ENCODE measurements around the gene SRM.

SRM gene

DNA sequence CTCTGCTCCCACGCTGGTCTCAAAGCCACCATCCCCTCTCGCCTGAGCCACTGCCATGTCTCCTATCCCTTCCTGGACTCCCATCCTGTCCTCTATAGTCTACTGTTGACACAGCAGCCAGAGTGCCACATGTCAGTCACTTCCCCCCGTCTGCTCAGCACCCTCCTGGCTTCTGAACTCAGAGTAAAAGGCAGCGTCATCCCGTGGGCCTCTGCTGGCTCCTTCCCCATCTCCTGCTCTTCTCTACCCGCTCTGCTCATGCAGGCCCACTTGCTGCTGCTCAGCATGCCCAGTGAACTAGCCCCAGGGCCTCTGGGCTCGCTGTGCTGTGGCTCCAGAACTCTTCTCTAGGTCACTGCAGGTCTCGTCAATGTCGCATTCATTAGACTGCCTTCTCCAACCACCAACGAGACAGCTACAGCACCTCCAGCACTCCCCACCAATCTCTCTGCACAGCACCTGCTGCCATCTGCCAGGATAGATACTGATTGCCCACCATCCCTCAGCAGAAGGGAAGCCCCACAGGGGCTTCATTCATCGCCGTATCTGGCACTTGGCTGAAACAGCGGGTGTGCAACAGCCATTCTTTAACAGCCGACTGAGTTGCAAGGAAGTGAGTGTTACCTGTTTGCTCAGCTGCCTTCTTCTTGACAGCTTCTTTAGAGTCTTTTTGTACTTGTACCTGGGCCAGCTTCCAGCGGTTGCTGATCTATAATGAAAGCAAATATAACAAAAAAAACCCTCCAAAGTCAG lies 11.8 kb upstream of the SRM start:
- Histone ChIP-seq H3F3A (ENCODE audit: insufficient read depth, low read length) (no peaks in the 10 kb centered on the region), H3K36me3 (ENCODE audit: insufficient read depth, low read length) (peaks cover 91% of the 10 kb centered on the region), H3K79me2 (ENCODE audit: insufficient read depth, low read length) (no peaks in the 10 kb centered on the region), H3K4me3 (ENCODE audit: low read depth, low read length, poor library complexity, severe bottlenecking) (no peak overlapping the region), H4K20me1 (ENCODE audit: insufficient read depth, low read length) (no peaks in the 10 kb centered on the region), H3K4me2 (ENCODE audit: low read length) (no peak overlapping the region), H3K27ac (ENCODE audit: low read depth, low read length, poor library complexity, severe bottlenecking) (peak overlapping the region; percentile 60), H3K9me3 (ENCODE audit: low read length) (no peaks in the 10 kb centered on the region), H3K9me2 (ENCODE audit: low read depth, low read length) (no peaks in the 10 kb centered on the region), H3K4me1 (ENCODE audit: insufficient read depth, low read length, severe bottlenecking) (peaks cover 16% of the 10 kb centered on the region), H3K9ac (ENCODE audit: low read length) (no peak overlapping the region; the same call in 1 of the 2 replicates), H2AFZ (ENCODE audit: low read length) (no peak overlapping the region), H3K27me3 (ENCODE audit: insufficient read depth, low read length) (no peaks in the 10 kb centered on the region)
- TF ChIP-seq, protein P1, sequence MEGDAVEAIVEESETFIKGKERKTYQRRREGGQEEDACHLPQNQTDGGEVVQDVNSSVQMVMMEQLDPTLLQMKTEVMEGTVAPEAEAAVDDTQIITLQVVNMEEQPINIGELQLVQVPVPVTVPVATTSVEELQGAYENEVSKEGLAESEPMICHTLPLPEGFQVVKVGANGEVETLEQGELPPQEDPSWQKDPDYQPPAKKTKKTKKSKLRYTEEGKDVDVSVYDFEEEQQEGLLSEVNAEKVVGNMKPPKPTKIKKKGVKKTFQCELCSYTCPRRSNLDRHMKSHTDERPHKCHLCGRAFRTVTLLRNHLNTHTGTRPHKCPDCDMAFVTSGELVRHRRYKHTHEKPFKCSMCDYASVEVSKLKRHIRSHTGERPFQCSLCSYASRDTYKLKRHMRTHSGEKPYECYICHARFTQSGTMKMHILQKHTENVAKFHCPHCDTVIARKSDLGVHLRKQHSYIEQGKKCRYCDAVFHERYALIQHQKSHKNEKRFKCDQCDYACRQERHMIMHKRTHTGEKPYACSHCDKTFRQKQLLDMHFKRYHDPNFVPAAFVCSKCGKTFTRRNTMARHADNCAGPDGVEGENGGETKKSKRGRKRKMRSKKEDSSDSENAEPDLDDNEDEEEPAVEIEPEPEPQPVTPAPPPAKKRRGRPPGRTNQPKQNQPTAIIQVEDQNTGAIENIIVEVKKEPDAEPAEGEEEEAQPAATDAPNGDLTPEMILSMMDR (IDR thresholded peaks at IDR 0.05; ENCODE audit: low read length), result no peak
- TF ChIP-seq EZH2 (IDR thresholded peaks at IDR 0.05; ENCODE audit: borderline replicate concordance, low read length), result no peak

DNA sequence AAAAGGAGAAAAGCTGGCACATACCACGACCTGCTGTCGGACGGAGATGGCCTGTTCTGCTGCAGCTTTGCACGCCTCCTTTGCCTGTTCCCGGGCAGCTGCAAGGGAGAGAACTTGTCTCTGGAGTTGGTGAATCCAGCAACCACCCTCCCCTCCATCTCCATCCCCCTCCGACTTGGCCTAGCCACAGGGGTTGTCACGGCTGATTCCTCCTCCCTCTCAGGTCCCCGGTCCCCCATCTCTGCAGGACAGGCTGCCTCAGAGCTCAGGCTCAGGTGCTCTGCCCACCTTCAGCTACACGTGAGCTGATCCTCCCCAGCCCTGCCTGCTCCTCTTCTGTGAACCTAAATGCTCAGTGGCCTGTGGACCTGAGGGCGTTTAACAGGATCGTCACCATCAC lies 11.1 kb upstream of the SRM start:
- Histone ChIP-seq H3K9me3 (ENCODE audit: low read length) (no peaks in the 10 kb centered on the region), H3K79me2 (ENCODE audit: insufficient read depth, low read length) (no peaks in the 10 kb centered on the region), H3K36me3 (ENCODE audit: insufficient read depth, low read length) (peaks cover 92% of the 10 kb centered on the region), H3K4me3 (ENCODE audit: low read depth, low read length, poor library complexity, severe bottlenecking) (no peak overlapping the region), H3K4me2 (ENCODE audit: low read length) (no peak overlapping the region), H3K9me2 (ENCODE audit: low read depth, low read length) (no peaks in the 10 kb centered on the region), H3K27ac (ENCODE audit: low read depth, low read length, poor library complexity, severe bottlenecking) (no peak overlapping the region), H4K20me1 (ENCODE audit: insufficient read depth, low read length) (no peaks in the 10 kb centered on the region), H3F3A (ENCODE audit: insufficient read depth, low read length) (no peaks in the 10 kb centered on the region), H3K4me1 (ENCODE audit: insufficient read depth, low read length, severe bottlenecking) (peaks cover 16% of the 10 kb centered on the region), H3K9ac (ENCODE audit: low read length) (no peak overlapping the region), H2AFZ (ENCODE audit: low read length) (no peak overlapping the region), H3K27me3 (ENCODE audit: insufficient read depth, low read length) (no peaks in the 10 kb centered on the region)
- TF ChIP-seq, protein P1 (IDR thresholded peaks at IDR 0.05; ENCODE audit: low read length), result no peak
- TF ChIP-seq EZH2 (IDR thresholded peaks at IDR 0.05; ENCODE audit: borderline replicate concordance, low read length), result no peak

DNA sequence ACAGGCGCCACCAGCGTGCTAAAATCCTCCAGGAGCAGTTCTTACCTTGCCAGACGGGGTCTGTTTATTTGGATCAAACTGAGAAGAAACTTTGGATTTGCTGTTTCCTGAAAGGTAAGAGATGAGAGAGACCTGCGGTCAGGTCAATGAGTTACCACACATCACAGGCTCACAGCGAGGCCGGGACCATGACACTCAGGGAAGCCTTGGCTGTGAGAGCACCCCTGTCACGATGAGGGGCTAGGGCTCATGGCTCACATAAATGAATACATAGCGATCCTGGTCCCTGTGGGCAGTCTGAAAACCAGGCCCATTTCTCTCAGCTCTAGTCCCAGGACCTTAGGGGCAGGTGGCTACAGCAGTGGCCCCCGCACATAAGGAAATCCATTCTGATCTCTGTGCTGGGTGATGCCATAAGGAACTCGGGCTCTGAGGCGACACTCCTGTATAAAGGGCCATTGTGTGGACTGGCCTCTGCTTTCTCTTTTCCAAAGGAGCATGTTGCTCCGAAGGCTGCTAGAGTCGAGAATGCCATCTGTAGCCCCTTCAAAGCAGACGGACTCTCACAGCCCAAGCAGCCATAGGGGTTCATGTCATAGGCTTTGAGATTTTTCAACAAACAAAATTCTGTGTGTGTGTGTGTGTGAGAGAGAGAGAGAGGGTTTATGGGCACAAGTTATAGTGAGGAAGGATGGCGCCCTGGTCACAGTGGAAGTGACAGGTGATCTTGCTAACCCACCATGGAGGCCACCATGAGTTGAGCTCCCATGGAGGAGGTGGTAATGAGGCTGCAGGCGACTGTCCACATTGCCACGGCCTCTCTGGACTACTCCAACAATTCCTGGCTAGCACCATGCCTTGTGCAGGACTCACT lies 9.0 kb upstream of the SRM start:
- Histone ChIP-seq H3K4me1 (ENCODE audit: insufficient read depth, low read length, severe bottlenecking) (peaks cover 16% of the 10 kb centered on the region), H3F3A (ENCODE audit: insufficient read depth, low read length) (no peaks in the 10 kb centered on the region), H2AFZ (ENCODE audit: low read length) (no peak overlapping the region), H3K9me3 (ENCODE audit: low read length) (no peaks in the 10 kb centered on the region), H3K4me3 (ENCODE audit: low read depth, low read length, poor library complexity, severe bottlenecking) (no peak overlapping the region), H3K79me2 (ENCODE audit: insufficient read depth, low read length) (no peaks in the 10 kb centered on the region), H4K20me1 (ENCODE audit: insufficient read depth, low read length) (no peaks in the 10 kb centered on the region), H3K9ac (ENCODE audit: low read length) (no peak overlapping the region), H3K9me2 (ENCODE audit: low read depth, low read length) (no peaks in the 10 kb centered on the region), H3K36me3 (ENCODE audit: insufficient read depth, low read length) (peaks cover 86% of the 10 kb centered on the region), H3K4me2 (ENCODE audit: low read length) (no peak overlapping the region), H3K27ac (ENCODE audit: low read depth, low read length, poor library complexity, severe bottlenecking) (no peak overlapping the region), H3K27me3 (ENCODE audit: insufficient read depth, low read length) (no peaks in the 10 kb centered on the region)
- no peak for TF ChIP-seq EZH2 (IDR thresholded peaks at IDR 0.05; ENCODE audit: borderline replicate concordance, low read length)
- TF ChIP-seq, protein P1 (IDR thresholded peaks at IDR 0.05; ENCODE audit: low read length), result no peak
